H1 (cell line): ENCODE measurements around the gene MEF2B. TPM values are rescaled to one million over a fixed set of nuclear protein-coding genes. Genes with fewer than 3 reads are reported as not detected.
A peak's percentile ranks its signal among the peaks of the same experiment; 100 is the strongest.

Experiments used
- ATF3 ChIP-seq: IDR thresholded peaks from 2 replicates; pipeline ENCODE4 v1.6.1; 2011; ENCODE audit warnings: low read depth, mild to moderate bottlenecking, low read length; ENCODE audit not compliant: insufficient read depth
- BRCA1 ChIP-seq: IDR thresholded peaks from 2 replicates; pipeline ENCODE4 v1.6.1; 2012; ENCODE audit warnings: low read depth, low read length, improper control_type of control experiment
- CBX5 ChIP-seq: fragments of 300-800, 300-1000 bp; sonication (generic); IDR thresholded peaks from 2 replicates; pipeline ENCODE4 v1.7.1; 2016; ENCODE audit warnings: antibody characterized with exemption, low read length, low read depth
- CEBPB ChIP-seq: IDR thresholded peaks from 2 replicates; pipeline ENCODE4 v1.6.1; 2012; ENCODE audit warnings: low read depth, low read length
- CHD1 ChIP-seq: IDR thresholded peaks from 2 replicates; pipeline ENCODE4 v1.6.1; 2012; ENCODE audit warnings: low read depth, low read length, improper control_type of control experiment
- CREB1 ChIP-seq: IDR thresholded peaks from 2 replicates; pipeline ENCODE4 v1.6.1; 2012; ENCODE audit warnings: inconsistent platforms
- CTBP2 ChIP-seq: IDR thresholded peaks from 2 replicates; pipeline ENCODE4 v1.7.0; 2011; ENCODE audit warnings: borderline replicate concordance, mild to moderate bottlenecking, moderate library complexity, mixed read lengths, low read length; ENCODE audit not compliant: insufficient read depth, insufficient read length
- EP300 ChIP-seq, 2 experiments: IDR thresholded peaks; 1 replicate in 1 of 2; 2 replicates in 1 of 2; pipeline ENCODE4 v1.6.1; 2011 to 2012; ENCODE audit warnings: low read depth in 2 of 2, low read length in 2 of 2, mild to moderate bottlenecking in 2 of 2, borderline replicate concordance in 1 of 2, inconsistent platforms in 1 of 2, moderate library complexity in 1 of 2
- GABPA ChIP-seq: IDR thresholded peaks from 2 replicates; pipeline ENCODE4 v1.6.1; 2011; ENCODE audit warnings: mild to moderate bottlenecking, low read length, moderate library complexity, borderline replicate concordance; ENCODE audit not compliant: insufficient read depth
- HDAC2 ChIP-seq, 2 experiments: fragments of 300-600 bp in 1 of 2; sonication (generic) in 1 of 2; IDR thresholded peaks; 2 replicates each; pipeline ENCODE4 v1.6.1; 2011 to 2012; ENCODE audit warnings: low read depth in 2 of 2, low read length in 2 of 2, mild to moderate bottlenecking in 2 of 2, moderate library complexity in 2 of 2, borderline replicate concordance in 1 of 2, inconsistent platforms in 1 of 2
- KDM1A ChIP-seq: fragments of 200-600, 300-600 bp; sonication (generic); IDR thresholded peaks from 2 replicates; pipeline ENCODE4 v1.7.1; 2016; ENCODE audit warnings: mild to moderate bottlenecking, low read length, borderline replicate concordance
- NRF1 ChIP-seq: IDR thresholded peaks from 2 replicates; pipeline ENCODE4 v1.6.1; 2011; ENCODE audit warnings: mild to moderate bottlenecking, low read depth, low read length, improper control_type of control experiment
- RAD21 ChIP-seq, 2 experiments: IDR thresholded peaks in 1 of 2; conservative IDR thresholded peaks in 1 of 2; 2 replicates each; pipeline ENCODE4 v1.6.1; 2011; ENCODE audit warnings: low read depth in 2 of 2, low read length in 2 of 2, improper control_type of control experiment in 1 of 2, inconsistent platforms in 1 of 2, mild to moderate bottlenecking in 1 of 2, moderate library complexity in 1 of 2
- SAP30 ChIP-seq: fragments of 300-600 bp; sonication (generic); IDR thresholded peaks from 2 replicates; pipeline ENCODE4 v1.7.1; 2012; ENCODE audit warnings: low read length, moderate library complexity, mild to moderate bottlenecking, inconsistent platforms; ENCODE audit not compliant: insufficient read depth, insufficient replicate concordance
- SIN3A ChIP-seq, 2 experiments: IDR thresholded peaks in 1 of 2; conservative IDR thresholded peaks in 1 of 2; 2 replicates each; pipeline ENCODE4 v1.6.1; 2011 to 2012; ENCODE audit warnings: low read length in 2 of 2, improper control_type of control experiment in 1 of 2, low read depth in 1 of 2, mild to moderate bottlenecking in 1 of 2
- SIX5 ChIP-seq: IDR thresholded peaks from 2 replicates; pipeline ENCODE4 v1.6.1; 2011; ENCODE audit warnings: mild to moderate bottlenecking, low read depth, low read length
- SUZ12 ChIP-seq: fragments of 200-600 bp; sonication (generic); IDR thresholded peaks from 2 replicates; pipeline ENCODE4 v1.6.1; 2012; ENCODE audit warnings: mild to moderate bottlenecking, inconsistent platforms, low read length, moderate library complexity, mixed read lengths
- TAF7 ChIP-seq: optimal IDR thresholded peaks from 2 replicates; pipeline ENCODE3; 2011; ENCODE audit warnings: low read depth, mild to moderate bottlenecking, inconsistent platforms, low read length, moderate library complexity, borderline replicate concordance
- TBP ChIP-seq: IDR thresholded peaks from 2 replicates; pipeline ENCODE4 v1.6.1; 2011; ENCODE audit warnings: low read depth, low read length, improper control_type of control experiment
- YY1 ChIP-seq: IDR thresholded peaks from 2 replicates; pipeline ENCODE4 v1.6.1; 2011; ENCODE audit warnings: low read depth, mild to moderate bottlenecking, low read length
- ZNF274 ChIP-seq: IDR thresholded peaks from 2 replicates; pipeline ENCODE4 v1.7.0; 2012; ENCODE audit warnings: low read length, borderline replicate concordance; ENCODE audit errors: extremely low read depth
- polyA plus RNA-seq, 7 experiments: library from polyadenylated mRNA; depleted of rRNA in 3 of 7; stranded (reverse) in 5 of 7; unstranded in 2 of 7; fragments of >200 nt in 5 of 7; fragments of 200-250 nt in 2 of 7; gene quantifications; 1 replicate in 5 of 7; 2 replicates in 1 of 7; 4 replicates in 1 of 7; pipeline versions ENCODE4 v1.2.1 to v1.2.3, GENCODE V29; 2011 to 2013; ENCODE audit warnings: missing spikeins in 2 of 7, mixed read lengths in 2 of 7
- total RNA-seq: library from RNA; stranded (reverse); fragmentation: NEBNext Ultra II Directional; extraction: Animal tissue kit (Norgen Biotek cat#: 25700); gene quantifications from 2 replicates; pipeline ENCODE4 v1.2.1, GENCODE V29; 2021

Gene MEF2B
- total and polyA plus RNA-seq, 2 of the 8 experiments (the other 6 are each of a cell fraction or from before 2014, with no cell fraction given): 2.8 to 3.7 TPM

- TF ChIP-seq NRF1 (no peak), CHD1 (no peak), TBP (0 out of 2 replicates have a peak, but pooled peaks have one; percentile 22), CBX5 (no peak), GABPA (no peak), ATF3 (no peak), CEBPB (no peak), TAF7 (no peak), CTBP2 (no peak), SUZ12 (no peak), SIX5 (peak; percentile 79), SIN3A (conservative IDR thresholded peaks at IDR 0.05 in 1 of 2, IDR thresholded peaks at IDR 0.05 in 1 of 2; ENCODE audit: low read depth in 1 of 2, low read length in 2 of 2) (peak in 1 of 2 experiments; percentile 61; a peak in 2 of 4 replicates), CREB1 (peak; percentile 71), YY1 (no peak), EP300 (IDR thresholded peaks at IDR 0.05; ENCODE audit: borderline replicate concordance in 1 of 2, low read depth in 2 of 2, low read length in 2 of 2) (no peak), ZNF274 (no peak), BRCA1 (no peak), SAP30 (no peak), KDM1A (peak; percentile 70), RAD21 (IDR thresholded peaks at IDR 0.05 in 1 of 2, conservative IDR thresholded peaks at IDR 0.05 in 1 of 2; ENCODE audit: low read depth in 2 of 2, low read length in 2 of 2) (no peak), HDAC2 (IDR thresholded peaks at IDR 0.05; ENCODE audit: borderline replicate concordance in 1 of 2, low read depth in 2 of 2, low read length in 2 of 2) (0 out of 4 replicates have a peak, but pooled peaks of 1 of the 2 experiments have one; percentile 6)
Observed at GRCh38 chr19:19138109-19138981, 31.7 kb downstream of the MEF2B start, which contains the start of gene TMEM161A (continued).
